K562 (cell line): ENCODE data around the gene TMEM217. TPM values are rescaled to one million over a fixed set of nuclear protein-coding genes. Genes with fewer than 3 reads are reported as not detected.

Source experiments
- ATAC-seq: fragments of 200-7000 bp; cut with Tn5 transposase; 3 replicates; pipeline ENCODE4 v1.9.1; 2020; ENCODE audit warnings: moderate library complexity
- BruUV-seq: library from RNA; stranded (reverse); fragments of 400-500 nt; replicated peaks from 2 replicates; lab custom pipeline; 2021; lab: Mats Ljungman, UMichigan
- CTCF ChIA-PET: fragments of 300-600 bp; formaldehyde crosslinking; extraction: SDS; loops from one replicate; lab custom pipeline; 2021; ENCODE audit warnings: low intra/inter-chr PET ratio; lab: Yijun Ruan, JAX
- POLR2A ChIA-PET: fragments of 300-600, 350-650 bp; sonication (Branson Sonifier 250); formaldehyde crosslinking; extraction: SDS; loops from one replicate; lab custom pipeline; 2021; ENCODE audit warnings: antibody characterized with exemption, inconsistent platforms; lab: Yijun Ruan, JAX
- DNase-seq, 4 experiments: peaks; one replicate each; pipeline versions ENCODE4 v3.0.0 to v3.0.0-alpha.2; 2011 to 2018; ENCODE audit warnings: low spot score in 3 of 4, mixed read lengths in 3 of 4; ENCODE audit errors: extremely low read depth in 1 of 4
- FAIRE-seq: peaks from 2 replicates; lab custom pipeline; 2011; peaks lifted over from hg19 to GRCh38; lab: Jason Lieb, UNC
- H2AFZ ChIP-seq: 2 replicates; pipeline ENCODE4 v1.6.0; 2011; ENCODE audit warnings: low read depth, low read length, control low read depth, inconsistent platforms
- H3K27ac ChIP-seq: fragments of 200-600 bp; 3 replicates; pipeline ENCODE4 v1.8.0; 2011; ENCODE audit warnings: low read depth, mild to moderate bottlenecking, control low read depth, inconsistent platforms, low read length, moderate library complexity, mixed read lengths; ENCODE audit errors: extremely low read depth
- H3K27me3 ChIP-seq, 2 experiments: fragments of 300-600 bp in 1 of 2; 2 replicates in 1 of 2; 3 replicates in 1 of 2; pipeline versions ENCODE4 v1.6.0 to v1.8.0; 2011; ENCODE audit warnings: inconsistent platforms in 2 of 2, low read length in 2 of 2, mild to moderate bottlenecking in 1 of 2, mixed read lengths in 1 of 2, moderate library complexity in 1 of 2; ENCODE audit not compliant: control insufficient read depth in 2 of 2, insufficient read depth in 2 of 2
- H3K36me3 ChIP-seq: fragments of 300-600 bp; 3 replicates; pipeline ENCODE4 v1.8.0; 2011; ENCODE audit warnings: mild to moderate bottlenecking, low read length, inconsistent platforms; ENCODE audit not compliant: control insufficient read depth, insufficient read depth
- H3K4me1 ChIP-seq, 2 experiments: fragments of 200-600 bp in 1 of 2; replicated peaks in 1 of 2; 2 replicates in 1 of 2; 3 replicates in 1 of 2; pipeline versions ENCODE4 v1.5.1 to v1.8.0; 2011; ENCODE audit warnings: inconsistent platforms in 2 of 2, low read length in 2 of 2, mild to moderate bottlenecking in 1 of 2, mixed read lengths in 1 of 2, moderate library complexity in 1 of 2; ENCODE audit not compliant: control insufficient read depth in 2 of 2, insufficient read depth in 2 of 2
- H3K4me2 ChIP-seq: 2 replicates; pipeline ENCODE4 v1.6.1; 2011; ENCODE audit warnings: low read length, control low read depth, inconsistent platforms, mixed read lengths; ENCODE audit not compliant: insufficient read depth
- H3K4me3 ChIP-seq: fragments of 200-600 bp; sonication (generic), shearing (Covaris generic); 2 replicates; pipeline ENCODE4 v1.5.1; 2016; ENCODE audit warnings: control low read depth, inconsistent platforms
- H3K79me2 ChIP-seq: fragments of 200-600 bp; 3 replicates; pipeline ENCODE4 v1.8.0; 2011; ENCODE audit warnings: low read length, inconsistent platforms; ENCODE audit not compliant: control insufficient read depth, insufficient read depth
- H3K9ac ChIP-seq, 2 experiments: 2 replicates each; pipeline versions ENCODE4 v1.6.0 to v1.6.1; 2011; ENCODE audit warnings: low read depth in 2 of 2, low read length in 2 of 2, control low read depth in 1 of 2, inconsistent platforms in 1 of 2, mild to moderate bottlenecking in 1 of 2, mixed read lengths in 1 of 2; ENCODE audit not compliant: insufficient read depth in 1 of 2
- H3K9me1 ChIP-seq: one replicate; pipeline ENCODE4 v1.6.0; 2011; ENCODE audit warnings: inconsistent platforms, mild to moderate bottlenecking, low read length, moderate library complexity; ENCODE audit not compliant: control insufficient read depth, insufficient read depth
- H3K9me3 ChIP-seq: replicated peaks from 2 replicates; pipeline ENCODE4 v1.5.1; 2011; ENCODE audit warnings: low read depth, low read length, inconsistent platforms; ENCODE audit not compliant: control insufficient read depth, insufficient read depth
- H4K20me1 ChIP-seq: replicated peaks from 2 replicates; pipeline ENCODE4 v1.6.1; 2011; ENCODE audit warnings: low read length, inconsistent platforms, mixed read lengths; ENCODE audit not compliant: control insufficient read depth, insufficient read depth
- ARID2 ChIP-seq: fragments of 450-650 bp; IDR thresholded peaks from 2 replicates; pipeline ENCODE4 v1.6.1; 2017; ENCODE audit warnings: antibody characterized with exemption, mild to moderate bottlenecking
- HNRNPH1 ChIP-seq: fragments of 200-400 bp; formaldehyde crosslinking; optimal IDR thresholded peaks from 2 replicates; pipeline ENCODE3; 2017; ENCODE audit warnings: low read depth, mild to moderate bottlenecking, low read length, moderate library complexity
- MYC ChIP-seq, 2 experiments: fragments of 250-450 bp in 1 of 2; sonication (Bioruptor Pico) in 1 of 2; IDR thresholded peaks; 2 replicates each; pipeline versions ENCODE4 v1.5.1 to v1.6.1; 2012 to 2021; ENCODE audit warnings: low read depth in 2 of 2, borderline replicate concordance in 1 of 2, improper control_type of control experiment in 1 of 2, low read length in 1 of 2, mild to moderate bottlenecking in 1 of 2, moderate library complexity in 1 of 2
- NFE2L1 ChIP-seq: fragments of 450-650 bp; IDR thresholded peaks from 2 replicates; pipeline ENCODE4 v1.6.1; 2016; ENCODE audit warnings: missing genetic modification characterization, low read depth, mild to moderate bottlenecking, missing compliant biosample characterization, moderate library complexity, borderline replicate concordance
- PCBP2 ChIP-seq: fragments of 200-400 bp; formaldehyde crosslinking; IDR thresholded peaks from 2 replicates; pipeline ENCODE4 v1.6.1; 2018; ENCODE audit warnings: low read length, low read depth, mild to moderate bottlenecking, moderate library complexity; ENCODE audit not compliant: poor library complexity, severe bottlenecking
- PTBP1 ChIP-seq: fragments of 200-400 bp; formaldehyde crosslinking; IDR thresholded peaks from 2 replicates; pipeline ENCODE4 v1.6.1; 2017; ENCODE audit warnings: low read depth, low read length
- RBM34 ChIP-seq: fragments of 200-400 bp; formaldehyde crosslinking; IDR thresholded peaks from 2 replicates; pipeline ENCODE4 v1.6.1; 2018; ENCODE audit warnings: low read length, borderline replicate concordance; ENCODE audit not compliant: insufficient read depth
- ZBTB1 ChIP-seq: sonication (generic); formaldehyde crosslinking; IDR thresholded peaks from 2 replicates; pipeline ENCODE4 v1.8.1; 2023; ENCODE audit warnings: missing genetic modification reagents, low read depth, mild to moderate bottlenecking, borderline replicate concordance
- ZFP1 ChIP-seq: fragments of 450-650 bp; formaldehyde crosslinking; IDR thresholded peaks from 2 replicates; pipeline ENCODE4 v1.4.0; 2020; ENCODE audit warnings: mild to moderate bottlenecking, mixed read lengths
- ZNF224 ChIP-seq: sonication (generic); formaldehyde crosslinking; IDR thresholded peaks from 2 replicates; pipeline ENCODE4 v1.8.0; 2022; ENCODE audit warnings: mild to moderate bottlenecking, missing genetic modification reagents
- ZNF780A ChIP-seq: fragments of 250-450 bp; sonication (Bioruptor Pico); IDR thresholded peaks from 2 replicates; pipeline ENCODE4 v1.5.0; 2021; ENCODE audit warnings: mild to moderate bottlenecking
- WGBS: fragments of 100-300 bp; shearing (Covaris generic); methylation state at CpG from one replicate; pipeline ENCODE4 v1.1.6; 2016; ENCODE audit warnings: low coverage, mixed read lengths; ENCODE audit not compliant: insufficient coverage; ENCODE audit errors: missing lambda C conversion rate; 5-methylcytosine and 5-hydroxymethylcytosine counted together
- in situ Hi-C: fragments of 300-500 bp; cut with MboI; formaldehyde crosslinking; loops from 4 replicates; pipeline ENCODE4 v1.15.0; 2018; ENCODE audit warnings: inconsistent platforms, mixed read lengths
- intact Hi-C: fragments of 100-400 bp; cut with micrococcal nuclease; formaldehyde crosslinking; loops from 2 replicates; pipeline ENCODE4 v1.14.2; 2022
- polyA plus RNA-seq, 8 experiments: library from polyadenylated mRNA; depleted of rRNA in 4 of 8; stranded (reverse) in 5 of 8; unstranded in 3 of 8; fragments of >200 nt; fragmentation: Nextera tagmentation in 2 of 8; fragmentation: Illumina TruSeq in 1 of 8; extraction: Ambion mirVana in 2 of 8; extraction: Trizol in 1 of 8; gene quantifications; 2 replicates each; pipeline versions ENCODE4 v1.2.1 to v1.2.3, GENCODE V29; 2011 to 2014; ENCODE audit warnings: inconsistent platforms in 1 of 8, missing spikeins in 1 of 8
- total RNA-seq, 7 experiments: library from RNA; depleted of rRNA in 6 of 7; stranded (reverse); fragments of >200 nt in 6 of 7; fragmentation: Illumina TruSeq in 2 of 7; extraction: Trizol in 2 of 7; gene quantifications; 2 replicates each; pipeline versions ENCODE4 v1.2.1 to v1.2.3, GENCODE V29; 2011 to 2021; ENCODE audit warnings: low replicate concordance in 1 of 7
- TF ChIP-seq, protein P1 (sequence below): IDR thresholded peaks from 2 replicates; pipeline ENCODE4 v1.6.1; 2011; ENCODE audit warnings: borderline replicate concordance, low read depth, mild to moderate bottlenecking, moderate library complexity, low read length; ENCODE audit not compliant: insufficient read depth, poor library complexity, severe bottlenecking
- TF ChIP-seq, protein P2 (sequence below): fragments of 250-450 bp; sonication (Bioruptor Pico); IDR thresholded peaks from 2 replicates; pipeline ENCODE4 v1.6.1; 2021; ENCODE audit warnings: mild to moderate bottlenecking
- TF ChIP-seq, protein P3 (sequence below): fragments of 250-450 bp; sonication (Bioruptor Pico); IDR thresholded peaks from 2 replicates; pipeline ENCODE4 v1.5.1; 2021; ENCODE audit warnings: mild to moderate bottlenecking
- TF ChIP-seq, protein P4 (sequence below): fragments of 200-400 bp; formaldehyde crosslinking; IDR thresholded peaks from 2 replicates; pipeline ENCODE4 v1.6.1; 2017; ENCODE audit warnings: mild to moderate bottlenecking, low read depth, low read length, moderate library complexity

The TMEM217 gene
- total and polyA plus RNA-seq, 9 of the 15 experiments (the other 6 are each of a cell fraction or from before 2014, with no cell fraction given): 1.3 to 8.0 (median 1.9) TPM

DNA sequence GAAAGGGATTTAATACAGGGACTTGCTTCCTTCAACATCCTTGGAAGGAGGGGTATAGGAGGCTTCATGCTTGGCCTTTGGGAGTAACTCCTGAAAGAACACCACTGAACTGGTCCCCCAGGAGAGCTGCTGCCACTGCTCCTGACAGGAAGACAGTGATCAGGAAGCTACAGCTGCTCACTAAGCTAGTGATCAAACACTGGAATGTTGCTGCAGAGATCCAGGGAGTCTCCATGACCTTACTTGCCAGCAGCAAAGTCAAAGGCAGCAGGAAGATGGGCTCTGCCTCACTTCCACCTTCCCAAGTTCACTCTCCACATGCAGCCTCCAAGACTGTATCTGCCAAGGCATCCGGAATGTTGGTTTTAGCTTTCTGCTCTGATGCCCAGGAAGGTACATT lies 56.2 kb downstream of the TMEM217 start:
- ATAC-seq (no peak), DNase-seq (peak in 1 of 4 experiments; percentile 6), FAIRE-seq (no peak)
- no peak overlapping the region for H3K4me3 ChIP-seq
- peaks cover 7% of the 10 kb centered on the region; the same call in 1 of the 3 replicates for H3K79me2 ChIP-seq
- ChIA-PET CTCF (no interaction called here), POLR2A (interaction anchor here (0.8 to 1.4 kb wide), 2 partner anchors 11 to 184 kb away, joined by 3 read pairs; no protein-coding TSS in a partner anchor)
- intact Hi-C loops: no loop called here
- BruUV-seq: no TSS peak
- no peaks in the 10 kb centered on the region; the same call in 2 of the 3 replicates for H3K36me3 ChIP-seq
- no peaks in the 10 kb centered on the region for H4K20me1 ChIP-seq
- peaks cover 47 to 51% of the 10 kb centered on the region in 2 experiments for H3K4me1 ChIP-seq
- peak overlapping the region; percentile 6 to 10; a peak in 1 of 4 replicates for H3K9ac ChIP-seq
- no peak overlapping the region for H3K4me2 ChIP-seq
- peak overlapping the region; percentile 16; the same call in 1 of the 3 replicates for H3K27ac ChIP-seq
- peak overlapping the region; percentile 77 for H2AFZ ChIP-seq
- in situ Hi-C loops: loop anchor here (10.0 kb wide), 1 partner anchor 147 kb away; no protein-coding TSS in a partner anchor
- no peaks in the 10 kb centered on the region for H3K27me3 ChIP-seq
- no peaks in the 10 kb centered on the region for H3K9me1 ChIP-seq
- H3K9me3 ChIP-seq: no peaks in the 10 kb centered on the region
- 100% methylated on average over 1 of the region's 1 CpG for WGBS
- no peak for TF ChIP-seq RBM34
- no peak for TF ChIP-seq NFE2L1 (tag)
- TF ChIP-seq, protein P1, sequence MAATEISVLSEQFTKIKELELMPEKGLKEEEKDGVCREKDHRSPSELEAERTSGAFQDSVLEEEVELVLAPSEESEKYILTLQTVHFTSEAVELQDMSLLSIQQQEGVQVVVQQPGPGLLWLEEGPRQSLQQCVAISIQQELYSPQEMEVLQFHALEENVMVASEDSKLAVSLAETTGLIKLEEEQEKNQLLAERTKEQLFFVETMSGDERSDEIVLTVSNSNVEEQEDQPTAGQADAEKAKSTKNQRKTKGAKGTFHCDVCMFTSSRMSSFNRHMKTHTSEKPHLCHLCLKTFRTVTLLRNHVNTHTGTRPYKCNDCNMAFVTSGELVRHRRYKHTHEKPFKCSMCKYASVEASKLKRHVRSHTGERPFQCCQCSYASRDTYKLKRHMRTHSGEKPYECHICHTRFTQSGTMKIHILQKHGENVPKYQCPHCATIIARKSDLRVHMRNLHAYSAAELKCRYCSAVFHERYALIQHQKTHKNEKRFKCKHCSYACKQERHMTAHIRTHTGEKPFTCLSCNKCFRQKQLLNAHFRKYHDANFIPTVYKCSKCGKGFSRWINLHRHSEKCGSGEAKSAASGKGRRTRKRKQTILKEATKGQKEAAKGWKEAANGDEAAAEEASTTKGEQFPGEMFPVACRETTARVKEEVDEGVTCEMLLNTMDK: no peak
- TF ChIP-seq ARID2: no peak
- no peak for TF ChIP-seq ZFP1 (CRISPR knock-in tag)
- TF ChIP-seq, protein P2, sequence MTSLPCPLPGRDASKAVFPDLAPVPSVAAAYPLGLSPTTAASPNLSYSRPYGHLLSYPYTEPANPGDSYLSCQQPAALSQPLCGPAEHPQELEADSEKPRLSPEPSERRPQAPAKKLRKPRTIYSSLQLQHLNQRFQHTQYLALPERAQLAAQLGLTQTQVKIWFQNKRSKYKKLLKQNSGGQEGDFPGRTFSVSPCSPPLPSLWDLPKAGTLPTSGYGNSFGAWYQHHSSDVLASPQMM (CRISPR knock-in tag): no peak
- no peak for TF ChIP-seq MYC (IDR thresholded peaks at IDR 0.05; ENCODE audit: low read depth, low read length)
- TF ChIP-seq MYC (CRISPR knock-in tag; IDR thresholded peaks at IDR 0.05; ENCODE audit: borderline replicate concordance, low read depth): no peak
- TF ChIP-seq, protein P3, sequence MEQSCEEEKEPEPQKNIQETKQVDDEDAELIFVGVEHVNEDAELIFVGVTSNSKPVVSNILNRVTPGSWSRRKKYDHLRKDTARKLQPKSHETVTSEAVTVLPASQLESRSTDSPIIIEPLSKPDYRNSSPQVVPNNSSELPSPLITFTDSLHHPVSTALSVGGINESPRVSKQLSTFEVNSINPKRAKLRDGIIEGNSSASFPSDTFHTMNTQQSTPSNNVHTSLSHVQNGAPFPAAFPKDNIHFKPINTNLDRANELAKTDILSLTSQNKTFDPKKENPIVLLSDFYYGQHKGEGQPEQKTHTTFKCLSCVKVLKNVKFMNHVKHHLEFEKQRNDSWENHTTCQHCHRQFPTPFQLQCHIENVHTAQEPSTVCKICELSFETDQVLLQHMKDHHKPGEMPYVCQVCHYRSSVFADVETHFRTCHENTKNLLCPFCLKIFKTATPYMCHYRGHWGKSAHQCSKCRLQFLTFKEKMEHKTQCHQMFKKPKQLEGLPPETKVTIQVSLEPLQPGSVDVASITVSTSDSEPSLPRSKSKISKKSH (CRISPR knock-in tag): no peak
- no peak for TF ChIP-seq ZBTB1 (CRISPR knock-in tag)
- no peak for TF ChIP-seq ZNF224
- TF ChIP-seq PTBP1: no peak
- TF ChIP-seq, protein P4, sequence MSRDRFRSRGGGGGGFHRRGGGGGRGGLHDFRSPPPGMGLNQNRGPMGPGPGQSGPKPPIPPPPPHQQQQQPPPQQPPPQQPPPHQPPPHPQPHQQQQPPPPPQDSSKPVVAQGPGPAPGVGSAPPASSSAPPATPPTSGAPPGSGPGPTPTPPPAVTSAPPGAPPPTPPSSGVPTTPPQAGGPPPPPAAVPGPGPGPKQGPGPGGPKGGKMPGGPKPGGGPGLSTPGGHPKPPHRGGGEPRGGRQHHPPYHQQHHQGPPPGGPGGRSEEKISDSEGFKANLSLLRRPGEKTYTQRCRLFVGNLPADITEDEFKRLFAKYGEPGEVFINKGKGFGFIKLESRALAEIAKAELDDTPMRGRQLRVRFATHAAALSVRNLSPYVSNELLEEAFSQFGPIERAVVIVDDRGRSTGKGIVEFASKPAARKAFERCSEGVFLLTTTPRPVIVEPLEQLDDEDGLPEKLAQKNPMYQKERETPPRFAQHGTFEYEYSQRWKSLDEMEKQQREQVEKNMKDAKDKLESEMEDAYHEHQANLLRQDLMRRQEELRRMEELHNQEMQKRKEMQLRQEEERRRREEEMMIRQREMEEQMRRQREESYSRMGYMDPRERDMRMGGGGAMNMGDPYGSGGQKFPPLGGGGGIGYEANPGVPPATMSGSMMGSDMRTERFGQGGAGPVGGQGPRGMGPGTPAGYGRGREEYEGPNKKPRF: no peak
- no peak for TF ChIP-seq HNRNPH1
- no peak for TF ChIP-seq PCBP2
- TF ChIP-seq ZNF780A (CRISPR knock-in tag): no peak
